ENCODE measurements around the gene ISM1. TPM values are rescaled to one million over a fixed set of nuclear protein-coding genes. Genes with fewer than 3 reads are reported as not detected.
A peak's percentile ranks its signal among the peaks of the same experiment; 100 is the strongest.

ISM1 gene
- total and polyA plus RNA-seq, 8 donors: 0.52 to 5.6 (median 1.7) TPM

DNA sequence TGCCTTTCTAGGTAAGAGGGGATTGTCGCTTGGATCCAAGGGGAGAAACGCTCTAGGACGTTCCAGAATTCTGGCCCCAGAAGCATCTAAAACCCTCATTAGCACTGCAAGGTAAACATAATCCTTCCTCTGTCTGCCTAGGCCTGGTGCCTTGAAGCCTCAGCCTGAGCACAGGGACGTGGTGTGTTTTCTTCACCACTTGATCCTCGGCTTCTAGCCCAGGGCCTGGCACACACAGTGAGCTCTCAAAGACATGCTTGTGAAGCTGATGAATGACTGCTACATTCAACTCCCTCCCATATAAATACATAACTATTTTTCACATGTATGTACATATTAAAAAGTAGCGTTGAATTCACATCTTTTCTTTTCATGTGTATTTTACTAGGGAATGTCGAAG is 100.3 kb downstream of the ISM1 start:
- DNase-seq (no peak), ATAC-seq (no peak), FAIRE-seq (no peak)
- Histone ChIP-seq H3K27me3 (no peaks in the 10 kb centered on the region), H3K36me3 (no peaks in the 10 kb centered on the region), H3K4me3 (no peak overlapping the region), H3K27ac (no peak overlapping the region), H3K9me3 (no peaks in the 10 kb centered on the region), H3K4me1 (no peaks in the 10 kb centered on the region)
- intact Hi-C loops (cut with DNase I): no loop called here
- WGBS, 2 donors: 74 to 76% methylated on average over 7 of the region's 7 CpGs
- TF ChIP-seq, protein P1, sequence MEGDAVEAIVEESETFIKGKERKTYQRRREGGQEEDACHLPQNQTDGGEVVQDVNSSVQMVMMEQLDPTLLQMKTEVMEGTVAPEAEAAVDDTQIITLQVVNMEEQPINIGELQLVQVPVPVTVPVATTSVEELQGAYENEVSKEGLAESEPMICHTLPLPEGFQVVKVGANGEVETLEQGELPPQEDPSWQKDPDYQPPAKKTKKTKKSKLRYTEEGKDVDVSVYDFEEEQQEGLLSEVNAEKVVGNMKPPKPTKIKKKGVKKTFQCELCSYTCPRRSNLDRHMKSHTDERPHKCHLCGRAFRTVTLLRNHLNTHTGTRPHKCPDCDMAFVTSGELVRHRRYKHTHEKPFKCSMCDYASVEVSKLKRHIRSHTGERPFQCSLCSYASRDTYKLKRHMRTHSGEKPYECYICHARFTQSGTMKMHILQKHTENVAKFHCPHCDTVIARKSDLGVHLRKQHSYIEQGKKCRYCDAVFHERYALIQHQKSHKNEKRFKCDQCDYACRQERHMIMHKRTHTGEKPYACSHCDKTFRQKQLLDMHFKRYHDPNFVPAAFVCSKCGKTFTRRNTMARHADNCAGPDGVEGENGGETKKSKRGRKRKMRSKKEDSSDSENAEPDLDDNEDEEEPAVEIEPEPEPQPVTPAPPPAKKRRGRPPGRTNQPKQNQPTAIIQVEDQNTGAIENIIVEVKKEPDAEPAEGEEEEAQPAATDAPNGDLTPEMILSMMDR (IDR thresholded peaks at IDR 0.05): no peak

DNA sequence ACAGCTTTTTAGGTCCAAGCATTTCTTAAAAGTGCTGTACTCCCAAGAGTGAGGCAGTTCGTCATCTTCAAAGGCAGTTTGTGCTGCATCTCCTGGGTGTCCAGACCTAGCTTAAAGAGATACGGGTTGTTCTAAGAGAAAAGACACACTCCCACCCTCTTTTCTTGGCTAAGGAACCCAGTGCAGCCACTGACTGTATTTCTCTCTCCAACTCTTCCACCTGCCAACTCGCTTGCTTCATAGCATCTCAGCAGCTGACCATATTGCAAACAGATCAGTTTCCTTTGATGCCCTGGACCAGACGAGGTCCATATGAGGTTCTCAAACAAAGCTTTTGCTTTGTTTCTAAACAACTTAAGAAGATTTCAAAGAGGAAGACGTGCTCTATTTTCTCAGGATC is 101.1 kb downstream of the ISM1 start:
- ATAC-seq (no peak), FAIRE-seq (no peak), DNase-seq (no peak)
- Histone ChIP-seq H3K9me3 (no peaks in the 10 kb centered on the region), H3K36me3 (no peaks in the 10 kb centered on the region), H3K27ac (no peak overlapping the region), H3K27me3 (no peaks in the 10 kb centered on the region), H3K4me1 (no peaks in the 10 kb centered on the region), H3K4me3 (no peak overlapping the region)
- WGBS, 2 donors: 75 to 81% methylated on average over 5 of the region's 5 CpGs
- intact Hi-C loops (cut with DNase I): no loop called here
- TF ChIP-seq, protein P1 (IDR thresholded peaks at IDR 0.05): no peak

DNA sequence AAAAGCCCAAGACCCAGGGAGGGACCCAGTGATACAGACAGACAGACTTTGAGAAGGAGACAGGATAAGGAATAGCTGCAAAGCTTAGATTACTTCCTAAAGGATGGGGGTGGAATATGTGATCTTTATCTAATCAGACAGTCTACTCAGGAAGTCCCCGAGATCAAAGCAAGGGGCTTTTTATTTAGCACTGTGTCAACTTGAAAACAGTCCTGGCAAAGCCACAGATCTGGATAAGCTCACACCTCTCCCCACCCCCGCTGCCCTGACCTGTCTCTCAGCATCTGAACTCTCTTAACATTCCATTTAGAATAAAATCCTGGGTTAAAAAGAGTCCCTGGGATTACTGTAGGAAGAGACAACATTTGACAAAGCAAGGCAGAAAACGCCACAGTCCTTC is 101.5 kb downstream of the ISM1 start:
- H3K36me3 ChIP-seq: no peaks in the 10 kb centered on the region
- H3K9me3 ChIP-seq: no peaks in the 10 kb centered on the region
- DNase-seq (no peak), ATAC-seq (peak in 1 of 4 donors; percentile 55), FAIRE-seq (no peak)
- WGBS, 2 donors: 52 to 54% methylated on average over 3 of the region's 3 CpGs
- H3K4me1 ChIP-seq: no peaks in the 10 kb centered on the region
- intact Hi-C loops (cut with DNase I): no loop called here
- H3K27me3 ChIP-seq: no peaks in the 10 kb centered on the region
- H3K4me3 ChIP-seq: no peak overlapping the region
- H3K27ac ChIP-seq: no peak overlapping the region
- TF ChIP-seq, protein P1 (IDR thresholded peaks at IDR 0.05): no peak

DNA sequence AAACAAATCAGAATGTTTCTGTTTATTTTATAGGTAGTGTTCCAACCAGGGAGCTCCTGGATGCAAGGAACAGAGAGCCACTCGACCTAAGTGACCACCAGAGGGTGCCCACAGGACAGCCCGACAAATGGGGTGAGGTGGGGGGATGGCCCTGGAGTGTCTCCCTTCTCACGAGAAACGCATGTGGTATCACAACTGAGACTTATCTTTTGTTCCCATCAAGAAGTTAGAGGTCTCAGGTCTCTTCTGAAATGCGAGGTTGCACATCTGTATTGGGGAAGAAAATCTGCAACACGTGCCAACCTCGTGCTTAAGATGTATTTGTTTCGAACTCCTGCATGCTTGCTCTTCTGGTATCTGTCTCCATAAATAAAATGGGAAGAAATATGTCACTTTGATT is 104.0 kb downstream of the ISM1 start:
- H3K4me3 ChIP-seq: no peak overlapping the region
- peak in 2 of 4 donors; percentile 56 to 63 for ATAC-seq
- H3K27ac ChIP-seq: no peak overlapping the region
- DNase-seq: no peak
- WGBS, 2 donors: 32 to 38% methylated on average over 8 of the region's 8 CpGs
- intact Hi-C loops (cut with DNase I): no loop called here
- no peaks in the 10 kb centered on the region for H3K27me3 ChIP-seq
- TF ChIP-seq, protein P1 (IDR thresholded peaks at IDR 0.05): no peak
- no peaks in the 10 kb centered on the region for H3K4me1 ChIP-seq
- no peak for FAIRE-seq
- H3K36me3 ChIP-seq: no peaks in the 10 kb centered on the region
- H3K9me3 ChIP-seq: no peaks in the 10 kb centered on the region

DNA sequence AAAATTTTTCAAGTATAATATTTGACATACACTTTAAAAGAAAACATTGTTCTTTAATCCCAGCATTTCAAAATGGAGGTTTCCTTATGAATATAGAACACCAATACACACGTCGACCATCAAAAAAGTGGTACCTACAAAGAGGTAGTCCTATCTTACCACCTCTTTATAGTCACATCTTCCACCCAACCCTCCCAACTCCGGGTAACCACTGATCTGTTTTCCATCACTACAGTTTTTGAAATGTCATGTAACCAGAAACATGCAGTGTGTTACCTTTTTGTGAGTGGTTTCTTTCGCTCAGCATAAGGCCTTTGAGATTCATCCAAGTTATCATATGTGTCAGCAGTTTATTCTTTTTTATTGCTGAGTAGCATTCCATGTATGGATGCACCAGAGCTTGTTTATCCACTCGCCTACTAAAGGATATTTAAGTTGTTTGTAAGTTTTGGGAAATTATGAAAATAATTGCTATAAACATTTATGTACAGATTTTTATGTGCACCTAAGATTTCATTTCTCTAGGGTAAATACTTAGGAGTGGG is 104.8 kb downstream of the ISM1 start:
- intact Hi-C loops (cut with DNase I): no loop called here
- ATAC-seq (no peak), DNase-seq (no peak), FAIRE-seq (no peak)
- 72 to 88% methylated on average over 5 of the region's 5 CpGs for WGBS, 2 donors
- no peak overlapping the region for H3K27ac ChIP-seq
- H3K4me3 ChIP-seq: no peak overlapping the region
- H3K9me3 ChIP-seq: no peaks in the 10 kb centered on the region
- no peaks in the 10 kb centered on the region for H3K27me3 ChIP-seq
- TF ChIP-seq, protein P1 (IDR thresholded peaks at IDR 0.05): no peak
- H3K4me1 ChIP-seq: no peaks in the 10 kb centered on the region
- H3K36me3 ChIP-seq: no peaks in the 10 kb centered on the region

Measured in pancreas (tissue), 10 donors.